Peyer's patch (tissue), 4 donors: ENCODE data around the gene RHOB. TPM values are rescaled to one million over a fixed set of nuclear protein-coding genes. Genes with fewer than 3 reads are reported as not detected.

Experiments
- DNase-seq, 3 donors: peaks; one replicate each; pipeline ENCODE4 v3.0.0-alpha.2; 2017 to 2019
- H3K27ac ChIP-seq, 4 donors: fragments of 200-600 bp; sonication (generic); one replicate each; pipeline ENCODE4 v1.5.1; 2016 to 2019
- H3K27me3 ChIP-seq, 2 donors: fragments of 200-600 bp; sonication (generic); one replicate each; pipeline ENCODE4 v1.5.1; 2019
- H3K36me3 ChIP-seq, 3 donors: fragments of 200-600 bp; sonication (generic); one replicate each; pipeline ENCODE4 v1.5.1; 2016 to 2019
- H3K4me1 ChIP-seq, 4 donors: fragments of 200-600 bp; sonication (generic); one replicate each; pipeline ENCODE4 v1.5.1; 2016 to 2019
- H3K4me3 ChIP-seq, 4 donors: fragments of 200-600 bp; sonication (generic); 1 replicate in 3 of 4; 2 replicates in 1 of 4; pipeline ENCODE4 v1.5.1; 2016 to 2019; ENCODE audit warnings: mild to moderate bottlenecking in 1 of 4
- H3K9me3 ChIP-seq, 4 donors: fragments of 200-600 bp; sonication (generic); one replicate each; pipeline ENCODE4 v1.5.1; 2016 to 2019; ENCODE audit warnings: mild to moderate bottlenecking in 1 of 4
- POLR2A ChIP-seq, 2 donors: fragments of 450-650 bp; IDR thresholded peaks; one replicate each; pipeline ENCODE4 v1.5.1; 2017; ENCODE audit warnings: antibody characterized with exemption in 2 of 2, mild to moderate bottlenecking in 2 of 2, moderate library complexity in 2 of 2
- total RNA-seq, 4 donors: library from RNA; depleted of rRNA; stranded (reverse); fragments of >200 nt; gene quantifications; one replicate each; pipeline ENCODE4 v1.1.0, GENCODE V29; 2016
- TF ChIP-seq, protein P1 (sequence below), 6 experiments: fragments of 450-650 bp in 4 of 6; fragments of 200-600 bp in 2 of 6; sonication (generic) in 1 of 6; IDR thresholded peaks; one replicate each; pipeline ENCODE4 v1.5.1; 2017 to 2019; ENCODE audit warnings: antibody characterized with exemption in 6 of 6, mild to moderate bottlenecking in 3 of 6, moderate library complexity in 1 of 6

Gene RHOB
- total RNA-seq, 4 donors from 2014 or later = 61.6 to 488 (median 202) TPM

DNA sequence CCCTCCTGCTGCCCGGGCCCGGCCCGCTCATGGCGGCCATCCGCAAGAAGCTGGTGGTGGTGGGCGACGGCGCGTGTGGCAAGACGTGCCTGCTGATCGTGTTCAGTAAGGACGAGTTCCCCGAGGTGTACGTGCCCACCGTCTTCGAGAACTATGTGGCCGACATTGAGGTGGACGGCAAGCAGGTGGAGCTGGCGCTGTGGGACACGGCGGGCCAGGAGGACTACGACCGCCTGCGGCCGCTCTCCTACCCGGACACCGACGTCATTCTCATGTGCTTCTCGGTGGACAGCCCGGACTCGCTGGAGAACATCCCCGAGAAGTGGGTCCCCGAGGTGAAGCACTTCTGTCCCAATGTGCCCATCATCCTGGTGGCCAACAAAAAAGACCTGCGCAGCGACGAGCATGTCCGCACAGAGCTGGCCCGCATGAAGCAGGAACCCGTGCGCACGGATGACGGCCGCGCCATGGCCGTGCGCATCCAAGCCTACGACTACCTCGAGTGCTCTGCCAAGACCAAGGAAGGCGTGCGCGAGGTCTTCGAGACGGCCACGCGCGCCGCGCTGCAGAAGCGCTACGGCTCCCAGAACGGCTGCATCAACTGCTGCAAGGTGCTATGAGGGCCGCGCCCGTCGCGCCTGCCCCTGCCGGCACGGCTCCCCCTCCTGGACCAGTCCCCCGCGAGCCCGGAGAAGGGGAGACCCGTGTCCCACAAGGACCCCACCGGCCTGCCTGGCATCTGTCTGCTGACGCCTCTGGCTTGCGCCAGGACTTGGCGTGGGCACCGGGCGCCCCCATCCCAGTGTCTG, 767 bp downstream of the RHOB start:
- peaks cover 0 to 11% (median 0%) of the 10 kb centered on the region in 3 donors for H3K36me3 ChIP-seq
- peak; percentile 34 to 78 (median 67) for DNase-seq
- H3K27me3 ChIP-seq = no peaks in the 10 kb centered on the region
- peaks cover 0 to 15% (median 7%) of the 10 kb centered on the region in 4 donors for H3K4me1 ChIP-seq
- TF ChIP-seq, protein P1, sequence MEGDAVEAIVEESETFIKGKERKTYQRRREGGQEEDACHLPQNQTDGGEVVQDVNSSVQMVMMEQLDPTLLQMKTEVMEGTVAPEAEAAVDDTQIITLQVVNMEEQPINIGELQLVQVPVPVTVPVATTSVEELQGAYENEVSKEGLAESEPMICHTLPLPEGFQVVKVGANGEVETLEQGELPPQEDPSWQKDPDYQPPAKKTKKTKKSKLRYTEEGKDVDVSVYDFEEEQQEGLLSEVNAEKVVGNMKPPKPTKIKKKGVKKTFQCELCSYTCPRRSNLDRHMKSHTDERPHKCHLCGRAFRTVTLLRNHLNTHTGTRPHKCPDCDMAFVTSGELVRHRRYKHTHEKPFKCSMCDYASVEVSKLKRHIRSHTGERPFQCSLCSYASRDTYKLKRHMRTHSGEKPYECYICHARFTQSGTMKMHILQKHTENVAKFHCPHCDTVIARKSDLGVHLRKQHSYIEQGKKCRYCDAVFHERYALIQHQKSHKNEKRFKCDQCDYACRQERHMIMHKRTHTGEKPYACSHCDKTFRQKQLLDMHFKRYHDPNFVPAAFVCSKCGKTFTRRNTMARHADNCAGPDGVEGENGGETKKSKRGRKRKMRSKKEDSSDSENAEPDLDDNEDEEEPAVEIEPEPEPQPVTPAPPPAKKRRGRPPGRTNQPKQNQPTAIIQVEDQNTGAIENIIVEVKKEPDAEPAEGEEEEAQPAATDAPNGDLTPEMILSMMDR (IDR thresholded peaks at IDR 0.05) = no peak
- TF ChIP-seq POLR2A (IDR thresholded peaks at IDR 0.05) = no peak
- H3K9me3 ChIP-seq = no peaks in the 10 kb centered on the region
- peak overlapping the region; percentile 89 to 98 (median 96) for H3K27ac ChIP-seq
- H3K4me3 ChIP-seq = peak overlapping the region; percentile 84 to 96 (median 88)

DNA sequence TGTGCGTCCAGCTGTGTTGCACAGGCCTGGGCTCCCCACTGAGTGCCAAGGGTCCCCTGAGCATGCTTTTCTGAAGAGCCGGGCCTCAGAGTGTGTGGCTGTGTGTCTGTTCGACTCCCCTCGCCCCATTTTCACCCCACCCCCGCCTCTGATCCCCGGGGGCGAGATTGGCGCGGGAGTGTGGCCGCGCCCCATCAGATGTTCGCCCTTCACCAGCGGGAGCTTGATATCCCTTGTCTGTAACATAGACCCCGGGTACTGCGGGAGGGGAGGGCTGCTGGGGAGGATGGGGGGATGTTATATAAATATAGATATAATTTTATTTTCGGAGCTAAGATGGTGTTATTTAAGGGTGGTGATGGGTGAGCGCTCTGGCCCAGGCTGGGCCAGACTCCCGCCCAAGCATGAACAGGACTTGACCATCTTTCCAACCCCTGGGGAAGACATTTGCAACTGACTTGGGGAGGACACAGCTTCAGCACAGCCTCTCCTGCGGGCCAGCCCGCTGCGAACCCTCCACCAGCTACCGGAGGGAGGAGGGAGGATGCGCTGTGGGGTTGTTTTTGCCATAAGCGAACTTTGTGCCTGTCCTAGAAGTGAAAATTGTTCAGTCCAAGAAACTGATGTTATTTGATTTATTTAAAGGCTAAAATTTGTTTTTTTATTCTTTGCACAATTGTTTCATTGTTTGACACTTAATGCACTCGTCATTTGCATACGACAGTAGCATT, 1.5 kb downstream of the RHOB start:
- H3K27ac ChIP-seq = peak overlapping the region; percentile 89 to 98 (median 96)
- TF ChIP-seq POLR2A (IDR thresholded peaks at IDR 0.05) = peak in 1 of 2 donors; percentile 25
- TF ChIP-seq, protein P1 (IDR thresholded peaks at IDR 0.05) = no peak
- no peaks in the 10 kb centered on the region for H3K27me3 ChIP-seq
- peak in 1 of 3 donors; percentile 44 for DNase-seq
- no peaks in the 10 kb centered on the region for H3K9me3 ChIP-seq
- peaks cover 0 to 14% (median 4%) of the 10 kb centered on the region in 4 donors for H3K4me1 ChIP-seq
- peaks cover 0 to 11% (median 0%) of the 10 kb centered on the region in 3 donors for H3K36me3 ChIP-seq
- peak overlapping the region; percentile 84 to 96 (median 88) for H3K4me3 ChIP-seq

DNA sequence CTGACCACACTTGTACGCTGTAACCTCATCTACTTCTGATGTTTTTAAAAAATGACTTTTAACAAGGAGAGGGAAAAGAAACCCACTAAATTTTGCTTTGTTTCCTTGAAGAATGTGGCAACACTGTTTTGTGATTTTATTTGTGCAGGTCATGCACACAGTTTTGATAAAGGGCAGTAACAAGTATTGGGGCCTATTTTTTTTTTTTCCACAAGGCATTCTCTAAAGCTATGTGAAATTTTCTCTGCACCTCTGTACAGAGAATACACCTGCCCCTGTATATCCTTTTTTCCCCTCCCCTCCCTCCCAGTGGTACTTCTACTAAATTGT, 2.1 kb downstream of the RHOB start:
- Histone ChIP-seq H3K27me3 (no peaks in the 10 kb centered on the region), H3K4me1 (peaks cover 0 to 14% (median 2%) of the 10 kb centered on the region in 4 donors), H3K9me3 (no peaks in the 10 kb centered on the region), H3K36me3 (peaks cover 0 to 11% (median 0%) of the 10 kb centered on the region in 3 donors), H3K27ac (peak overlapping the region; percentile 89 to 98 (median 96)), H3K4me3 (peak overlapping the region; percentile 84 to 96 (median 88))
- TF ChIP-seq POLR2A (IDR thresholded peaks at IDR 0.05) = no peak
- TF ChIP-seq, protein P1 (IDR thresholded peaks at IDR 0.05) = no peak
- no peak for DNase-seq

DNA sequence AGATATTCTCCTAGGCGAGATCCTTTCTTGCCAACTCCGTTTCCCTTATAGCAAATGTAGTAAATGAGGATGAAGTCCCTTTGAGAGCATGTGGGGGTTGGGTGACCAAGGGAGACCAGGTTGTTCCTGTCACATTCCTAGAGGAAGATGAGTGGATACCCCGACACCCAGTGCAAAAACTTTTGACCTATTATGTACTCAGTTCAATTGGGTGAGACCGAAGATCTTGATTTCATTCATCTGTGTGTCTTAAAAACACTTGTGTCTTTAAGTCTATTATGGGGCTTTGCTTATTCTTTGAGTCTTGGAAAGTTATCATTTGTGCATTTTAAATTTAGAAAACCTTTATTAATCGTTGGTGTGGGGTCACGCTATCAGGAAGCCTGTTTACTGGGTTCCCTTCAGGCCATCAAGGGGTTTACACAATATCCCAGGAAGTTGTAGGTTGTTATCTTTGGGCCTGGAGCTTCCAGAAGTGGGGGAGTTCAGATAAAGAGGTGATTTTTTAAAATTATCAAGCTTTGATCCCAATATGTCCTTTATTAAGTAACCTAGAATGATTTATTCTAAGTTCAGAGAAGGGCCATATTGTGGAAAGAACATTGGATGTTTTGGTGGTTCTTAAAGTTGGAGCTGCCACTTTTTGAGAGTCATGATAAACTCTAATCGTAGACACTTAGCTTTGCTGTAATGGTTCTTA, 2.8 kb downstream of the RHOB start:
- Histone ChIP-seq H3K9me3 (no peaks in the 10 kb centered on the region), H3K27me3 (no peaks in the 10 kb centered on the region), H3K4me3 (peak overlapping the region in 3 of 4 donors; percentile 84 to 96 (median 88)), H3K36me3 (peaks cover 0 to 11% (median 0%) of the 10 kb centered on the region in 3 donors), H3K4me1 (peaks cover 0 to 14% (median 0%) of the 10 kb centered on the region in 4 donors), H3K27ac (peak overlapping the region; percentile 49 to 96 (median 76))
- TF ChIP-seq, protein P1 (IDR thresholded peaks at IDR 0.05) = no peak
- no peak for TF ChIP-seq POLR2A (IDR thresholded peaks at IDR 0.05)
- peak in 1 of 3 donors; percentile 46 for DNase-seq
